ENCODE data around the gene ASCC1. TPM values are rescaled to one million over a fixed set of nuclear protein-coding genes. Genes with fewer than 3 reads are reported as not detected.

The ASCC1 gene
- total and polyA plus RNA-seq, 2 of the 13 experiments (the other 11 are each of a cell fraction or from before 2014, with no cell fraction given) = 21.6 to 30.1 TPM

DNA sequence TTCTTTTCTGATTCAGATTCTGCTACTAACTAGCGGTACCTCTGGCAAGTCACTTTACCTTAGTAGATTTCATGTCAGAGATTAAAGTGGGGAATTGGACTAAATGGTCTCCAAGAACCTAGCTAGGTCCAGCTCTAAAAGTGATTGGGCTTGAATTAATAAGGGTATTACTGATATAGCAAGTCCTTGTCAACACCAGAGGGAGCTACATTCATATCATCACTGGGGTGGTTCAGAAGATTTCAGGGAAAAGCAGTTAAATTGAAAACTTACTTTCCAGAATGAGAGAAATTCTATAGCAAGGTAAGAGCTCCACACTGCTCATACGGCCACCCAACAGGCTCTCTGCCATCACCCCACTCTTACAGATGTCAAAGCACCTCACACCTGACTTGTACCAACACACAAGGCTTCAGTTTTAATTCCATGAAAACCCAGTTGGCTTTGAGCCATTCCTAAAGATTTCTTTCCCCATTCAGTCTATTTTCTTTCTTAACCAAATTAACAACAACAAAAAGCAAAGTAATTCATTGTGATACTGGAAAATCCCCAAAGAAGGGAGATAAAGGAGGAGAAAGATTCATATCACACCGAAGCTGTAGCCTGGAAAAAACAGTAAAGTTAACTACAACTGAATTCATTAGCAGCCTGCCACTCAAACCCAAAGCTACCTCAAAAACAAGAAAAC, 89.7 kb downstream of the ASCC1 start (continued):
- TF ChIP-seq, protein P1, sequence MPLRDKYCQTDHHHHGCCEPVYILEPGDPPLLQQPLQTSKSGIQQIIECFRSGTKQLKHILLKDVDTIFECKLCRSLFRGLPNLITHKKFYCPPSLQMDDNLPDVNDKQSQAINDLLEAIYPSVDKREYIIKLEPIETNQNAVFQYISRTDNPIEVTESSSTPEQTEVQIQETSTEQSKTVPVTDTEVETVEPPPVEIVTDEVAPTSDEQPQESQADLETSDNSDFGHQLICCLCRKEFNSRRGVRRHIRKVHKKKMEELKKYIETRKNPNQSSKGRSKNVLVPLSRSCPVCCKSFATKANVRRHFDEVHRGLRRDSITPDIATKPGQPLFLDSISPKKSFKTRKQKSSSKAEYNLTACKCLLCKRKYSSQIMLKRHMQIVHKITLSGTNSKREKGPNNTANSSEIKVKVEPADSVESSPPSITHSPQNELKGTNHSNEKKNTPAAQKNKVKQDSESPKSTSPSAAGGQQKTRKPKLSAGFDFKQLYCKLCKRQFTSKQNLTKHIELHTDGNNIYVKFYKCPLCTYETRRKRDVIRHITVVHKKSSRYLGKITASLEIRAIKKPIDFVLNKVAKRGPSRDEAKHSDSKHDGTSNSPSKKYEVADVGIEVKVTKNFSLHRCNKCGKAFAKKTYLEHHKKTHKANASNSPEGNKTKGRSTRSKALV (CRISPR knock-in tag; IDR thresholded peaks at IDR 0.05) = no peak
- TF ChIP-seq KAT2B (IDR thresholded peaks at IDR 0.05; ENCODE audit: borderline replicate concordance, low read depth, low read length) (no peak), ZNF225 (CRISPR knock-in tag; IDR thresholded peaks at IDR 0.05) (no peak), STAG1 (CRISPR knock-in tag; IDR thresholded peaks at IDR 0.05) (peak; percentile 70), IRF2 (CRISPR knock-in tag; IDR thresholded peaks at IDR 0.05) (no peak), SMC3 (IDR thresholded peaks at IDR 0.05; ENCODE audit: low read length) (peak; percentile 49), ZFP62 (CRISPR knock-in tag; IDR thresholded peaks at IDR 0.05) (no peak), ZNF121 (CRISPR knock-in tag; IDR thresholded peaks at IDR 0.05) (no peak), DMAP1 (CRISPR knock-in tag; IDR thresholded peaks at IDR 0.05) (no peak), ZSCAN30 (CRISPR knock-in tag; IDR thresholded peaks at IDR 0.05) (no peak), ZNF766 (CRISPR knock-in tag; IDR thresholded peaks at IDR 0.05; ENCODE audit: borderline replicate concordance) (no peak), ZNF577 (CRISPR knock-in tag; IDR thresholded peaks at IDR 0.05; ENCODE audit: borderline replicate concordance, low read depth) (no peak), ZSCAN21 (CRISPR knock-in tag; IDR thresholded peaks at IDR 0.05; ENCODE audit: borderline replicate concordance) (no peak)
- TF ChIP-seq, protein P2, sequence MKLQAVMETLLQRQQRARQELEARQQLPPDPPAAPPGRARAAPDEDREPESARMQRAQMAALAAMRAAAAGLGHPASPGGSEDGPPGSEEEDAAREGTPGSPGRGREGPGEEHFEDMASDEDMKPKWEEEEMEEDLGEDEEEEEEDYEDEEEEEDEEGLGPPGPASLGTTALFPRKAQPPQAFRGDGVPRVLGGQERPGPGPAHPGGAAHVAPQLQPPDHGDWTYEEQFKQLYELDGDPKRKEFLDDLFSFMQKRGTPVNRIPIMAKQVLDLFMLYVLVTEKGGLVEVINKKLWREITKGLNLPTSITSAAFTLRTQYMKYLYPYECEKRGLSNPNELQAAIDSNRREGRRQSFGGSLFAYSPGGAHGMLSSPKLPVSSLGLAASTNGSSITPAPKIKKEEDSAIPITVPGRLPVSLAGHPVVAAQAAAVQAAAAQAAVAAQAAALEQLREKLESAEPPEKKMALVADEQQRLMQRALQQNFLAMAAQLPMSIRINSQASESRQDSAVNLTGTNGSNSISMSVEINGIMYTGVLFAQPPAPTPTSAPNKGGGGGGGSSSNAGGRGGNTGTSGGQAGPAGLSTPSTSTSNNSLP (IDR thresholded peaks at IDR 0.05; ENCODE audit: low read depth, low read length) = 0 out of 2 replicates have a peak, but pooled peaks have one; percentile 14
- TF ChIP-seq, protein P3, sequence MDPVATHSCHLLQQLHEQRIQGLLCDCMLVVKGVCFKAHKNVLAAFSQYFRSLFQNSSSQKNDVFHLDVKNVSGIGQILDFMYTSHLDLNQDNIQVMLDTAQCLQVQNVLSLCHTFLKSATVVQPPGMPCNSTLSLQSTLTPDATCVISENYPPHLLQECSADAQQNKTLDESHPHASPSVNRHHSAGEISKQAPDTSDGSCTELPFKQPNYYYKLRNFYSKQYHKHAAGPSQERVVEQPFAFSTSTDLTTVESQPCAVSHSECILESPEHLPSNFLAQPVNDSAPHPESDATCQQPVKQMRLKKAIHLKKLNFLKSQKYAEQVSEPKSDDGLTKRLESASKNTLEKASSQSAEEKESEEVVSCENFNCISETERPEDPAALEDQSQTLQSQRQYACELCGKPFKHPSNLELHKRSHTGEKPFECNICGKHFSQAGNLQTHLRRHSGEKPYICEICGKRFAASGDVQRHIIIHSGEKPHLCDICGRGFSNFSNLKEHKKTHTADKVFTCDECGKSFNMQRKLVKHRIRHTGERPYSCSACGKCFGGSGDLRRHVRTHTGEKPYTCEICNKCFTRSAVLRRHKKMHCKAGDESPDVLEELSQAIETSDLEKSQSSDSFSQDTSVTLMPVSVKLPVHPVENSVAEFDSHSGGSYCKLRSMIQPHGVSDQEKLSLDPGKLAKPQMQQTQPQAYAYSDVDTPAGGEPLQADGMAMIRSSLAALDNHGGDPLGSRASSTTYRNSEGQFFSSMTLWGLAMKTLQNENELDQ (CRISPR knock-in tag; IDR thresholded peaks at IDR 0.05; ENCODE audit: borderline replicate concordance) = no peak

Measured in HepG2 (cell line).